HG03558 (cell line): Measurements from ENCODE around the gene TSHZ2.

Experiments used
- ATAC-seq: cut with Tn5 transposase; IDR thresholded peaks from one replicate; pipeline ENCODE4 v1.9.1; 2021; ENCODE audit warnings: moderate number of reproducible peaks; ENCODE audit not compliant: unreplicated experiment; ENCODE audit errors: extremely low read depth

The TSHZ2 gene

GRCh38 chr20:53055367-53056067 is 83.4 kb downstream of the TSHZ2 start:
- no peak for ATAC-seq

GRCh38 chr20:53057579-53057978 is 85.4 kb downstream of the TSHZ2 start:
- ATAC-seq, result no peak

- ATAC-seq, result no peak
Observed at GRCh38 chr20:53059848-53060247, 87.7 kb downstream of the TSHZ2 start.

- no peak for ATAC-seq
Observed at GRCh38 chr20:53061192-53062108, 89.3 kb downstream of the TSHZ2 start.

GRCh38 chr20:53064935-53065334 is 92.8 kb downstream of the TSHZ2 start:
- ATAC-seq, result no peak

GRCh38 chr20:53068241-53068640 is 96.1 kb downstream of the TSHZ2 start:
- ATAC-seq, result no peak

GRCh38 chr20:53069132-53069531 is 97.0 kb downstream of the TSHZ2 start:
- ATAC-seq, result no peak

GRCh38 chr20:53070224-53070623 is 98.1 kb downstream of the TSHZ2 start:
- ATAC-seq, result no peak

- no peak for ATAC-seq
Observed at GRCh38 chr20:53070706-53071392, 98.7 kb downstream of the TSHZ2 start.

GRCh38 chr20:53071833-53072232 is 99.7 kb downstream of the TSHZ2 start:
- no peak for ATAC-seq

GRCh38 chr20:53072923-53073579 is 100.9 kb downstream of the TSHZ2 start:
- ATAC-seq, result no peak

- ATAC-seq, result no peak
Observed at GRCh38 chr20:53073636-53074415, 101.7 kb downstream of the TSHZ2 start.

GRCh38 chr20:53074811-53075314 is 102.7 kb downstream of the TSHZ2 start:
- ATAC-seq, result no peak

GRCh38 chr20:53076668-53077067 is 104.5 kb downstream of the TSHZ2 start:
- ATAC-seq, result no peak

GRCh38 chr20:53077373-53078205 is 105.4 kb downstream of the TSHZ2 start:
- ATAC-seq, result no peak

GRCh38 chr20:53078761-53079160 is 106.6 kb downstream of the TSHZ2 start:
- ATAC-seq, result no peak

- no peak for ATAC-seq
Observed at GRCh38 chr20:53079261-53079691, 107.1 kb downstream of the TSHZ2 start.

GRCh38 chr20:53079828-53080686 is 107.9 kb downstream of the TSHZ2 start:
- no peak for ATAC-seq
